GM18909 (cell line): ENCODE results near the gene ANXA1.

ENCODE experiments used
- ATAC-seq: cut with Tn5 transposase; IDR thresholded peaks from one replicate; pipeline ENCODE4 v1.9.1; 2021; ENCODE audit warnings: mild to moderate bottlenecking; ENCODE audit not compliant: unreplicated experiment, poor library complexity

ANXA1 gene

DNA sequence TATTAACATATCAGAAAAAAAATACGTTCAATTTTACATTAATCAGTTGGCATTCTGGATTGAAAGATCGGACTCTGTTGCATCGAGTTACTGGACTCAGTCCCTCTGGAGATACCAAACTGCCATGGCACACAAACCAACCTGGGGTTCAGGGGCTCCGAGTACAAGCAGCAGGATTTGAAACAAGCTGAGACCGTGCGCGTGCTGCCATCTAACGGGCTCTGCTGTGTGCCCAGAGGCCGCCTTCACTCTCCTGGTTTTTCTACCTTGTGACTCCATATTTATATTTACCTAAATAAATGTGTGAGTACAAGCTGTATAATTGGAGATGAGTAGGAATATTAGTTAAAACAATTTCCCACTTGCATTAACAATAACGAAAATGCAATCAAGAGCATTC is 48.2 kb downstream of the ANXA1 start:
- ATAC-seq: no peak

DNA sequence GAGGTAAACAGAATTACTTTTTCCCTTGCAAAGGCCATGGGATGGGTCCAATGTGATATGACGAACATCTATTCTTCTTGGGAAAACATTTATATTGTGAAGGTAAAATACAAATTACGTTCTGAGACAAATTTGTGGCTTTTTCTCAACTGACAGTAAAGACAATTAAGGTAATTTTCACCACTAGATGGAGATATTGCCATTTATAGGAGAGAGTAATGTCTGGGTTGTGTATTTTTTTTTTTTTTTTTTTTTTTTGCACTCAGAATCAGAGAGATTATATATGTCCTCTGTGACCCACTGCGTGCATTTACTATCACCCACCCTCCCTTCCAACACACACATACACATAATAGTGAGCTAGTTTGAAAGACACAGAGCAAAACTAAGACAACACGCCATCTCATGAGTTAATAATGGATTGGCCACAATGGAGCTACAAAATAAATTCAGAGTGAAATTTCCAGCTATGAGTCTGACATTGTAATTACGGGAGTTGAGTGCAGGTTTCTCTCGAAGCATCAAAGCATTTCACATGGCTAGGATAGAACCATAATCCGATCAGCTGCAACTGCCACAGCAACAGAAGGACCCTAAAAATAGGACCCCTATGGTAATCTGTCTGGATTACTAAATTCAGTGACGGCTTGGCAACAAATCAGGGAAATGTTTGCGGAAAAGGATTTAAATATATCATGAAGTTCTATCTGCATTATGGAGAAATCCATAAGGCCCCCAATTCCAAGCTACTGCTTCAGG is 49.2 kb downstream of the ANXA1 start:
- ATAC-seq: peak; percentile 57

DNA sequence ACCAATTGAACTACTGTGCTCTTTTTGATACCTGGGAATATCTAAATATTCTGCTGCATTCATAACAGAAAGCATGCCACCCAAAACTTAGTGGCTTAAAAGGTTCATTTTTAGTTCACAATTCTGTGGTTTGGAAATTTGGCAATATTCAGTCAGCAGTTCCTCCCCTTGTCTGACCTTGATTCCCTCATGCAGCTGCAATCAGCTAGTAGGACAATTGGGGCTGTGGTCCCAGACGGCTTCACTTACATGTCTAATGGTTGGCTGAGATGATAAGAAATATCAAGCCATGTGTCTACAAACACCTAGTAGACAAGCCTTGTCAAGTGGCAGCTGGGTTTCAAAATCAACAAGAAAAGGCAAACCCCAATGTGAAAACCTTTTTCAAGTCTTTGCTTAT is 51.3 kb downstream of the ANXA1 start:
- no peak for ATAC-seq

DNA sequence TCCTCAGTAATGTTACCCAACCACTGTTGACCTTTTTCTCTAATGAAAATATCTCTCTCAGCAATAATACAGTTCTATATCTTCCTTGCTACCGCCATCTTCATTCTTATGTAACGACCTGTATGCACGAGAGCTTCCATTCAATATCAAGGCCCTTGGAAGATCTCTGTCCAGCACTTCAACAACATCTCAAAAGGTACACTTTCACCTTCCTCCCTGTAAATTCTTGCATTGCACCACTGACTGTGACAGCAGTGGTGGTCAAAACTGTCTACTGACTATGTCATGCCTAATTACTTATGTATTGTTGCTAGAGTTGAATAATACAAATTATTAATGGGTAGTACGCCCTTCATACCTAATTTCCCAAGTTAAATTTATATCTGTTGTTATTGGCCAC is 53.3 kb downstream of the ANXA1 start:
- no peak for ATAC-seq

DNA sequence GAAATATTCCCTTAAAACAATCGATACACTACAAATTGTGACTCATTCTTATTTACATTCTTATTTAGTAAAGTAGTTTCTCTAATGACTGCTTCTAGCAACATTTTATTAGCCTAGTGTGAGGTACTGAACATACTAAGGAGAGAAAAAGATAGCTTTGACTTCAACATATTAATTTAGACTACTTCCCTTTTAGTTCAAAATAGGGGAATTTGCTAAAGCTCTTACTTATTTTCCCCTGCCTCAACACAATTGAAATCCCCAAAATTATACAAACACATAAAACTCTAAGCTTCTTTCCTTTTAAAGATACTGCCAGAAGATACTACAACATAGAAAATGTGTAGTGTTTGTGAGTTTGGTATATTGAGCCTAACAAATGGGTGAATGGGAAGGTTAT is 55.2 kb downstream of the ANXA1 start:
- ATAC-seq: no peak

DNA sequence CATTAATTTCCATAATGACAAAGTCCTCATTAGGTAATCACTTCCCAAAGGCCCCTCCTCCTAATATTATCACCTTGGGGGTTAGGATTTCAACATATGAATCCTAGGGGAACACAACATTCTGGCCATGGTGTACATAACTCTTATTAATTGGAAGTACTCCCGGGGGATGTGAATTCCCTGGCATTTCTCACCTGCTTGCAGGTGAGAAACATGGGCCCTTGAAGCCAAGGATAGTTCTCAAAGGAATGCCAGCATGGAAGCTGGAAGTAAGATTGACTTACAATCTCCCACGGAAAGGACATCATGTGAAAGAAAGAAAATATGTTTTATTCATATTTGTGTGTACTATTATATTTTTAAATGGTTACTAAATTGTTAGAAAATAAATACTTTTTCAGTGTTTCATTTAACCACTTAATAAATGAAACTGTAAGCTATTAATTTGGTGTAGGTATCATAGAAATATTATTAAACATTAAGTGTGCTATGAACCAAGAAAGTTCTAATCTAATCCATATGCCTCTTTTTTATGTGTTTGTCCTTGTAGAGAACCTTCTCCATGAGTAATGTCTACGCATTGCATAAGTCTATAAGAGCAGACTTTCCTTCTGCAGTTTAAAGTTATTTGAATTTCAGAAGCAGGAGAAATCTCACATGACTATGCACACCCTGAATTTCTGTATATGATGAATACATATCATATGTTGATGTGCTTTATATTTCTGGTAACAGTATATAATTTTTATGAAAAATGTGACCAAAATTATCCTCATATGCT is 59.4 kb downstream of the ANXA1 start:
- no peak for ATAC-seq

DNA sequence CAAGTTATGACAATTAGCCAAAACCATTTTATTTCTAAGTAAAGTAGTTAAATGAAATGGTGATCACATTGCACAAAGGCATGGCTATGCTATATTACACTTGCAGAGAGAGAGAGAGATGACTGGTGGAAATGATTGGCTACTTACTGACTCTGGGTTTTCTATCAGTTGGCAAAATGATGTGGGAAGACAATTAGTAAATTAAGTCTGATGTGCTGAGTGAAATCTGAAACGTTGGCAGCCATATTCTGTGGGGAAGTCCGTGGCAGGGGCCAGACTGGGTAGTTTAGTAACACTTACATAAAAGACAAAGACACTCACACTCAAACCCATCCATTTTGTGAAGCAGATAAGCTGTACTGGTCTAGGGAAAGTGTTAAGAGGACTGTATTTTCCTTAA is 61.6 kb downstream of the ANXA1 start:
- ATAC-seq: no peak

DNA sequence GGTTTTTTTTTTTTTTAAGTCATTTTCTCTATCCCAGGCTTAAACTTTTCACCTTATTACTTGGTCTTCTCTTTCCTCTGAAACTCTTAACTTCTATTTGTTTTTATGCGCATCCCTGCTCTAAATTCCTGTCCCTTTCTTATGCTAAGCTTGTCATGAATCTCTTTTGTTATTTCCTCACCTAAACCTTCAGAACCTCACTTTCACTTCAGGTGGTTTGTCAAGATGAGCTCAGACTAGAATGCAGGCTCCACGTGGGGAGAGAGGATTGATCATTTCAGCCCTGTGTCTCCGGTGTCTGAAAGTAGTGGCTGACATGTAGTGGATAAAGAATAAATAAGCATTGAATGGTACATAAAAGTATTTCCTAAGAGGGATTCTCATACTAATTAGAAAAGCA is 63.6 kb downstream of the ANXA1 start:
- no peak for ATAC-seq

DNA sequence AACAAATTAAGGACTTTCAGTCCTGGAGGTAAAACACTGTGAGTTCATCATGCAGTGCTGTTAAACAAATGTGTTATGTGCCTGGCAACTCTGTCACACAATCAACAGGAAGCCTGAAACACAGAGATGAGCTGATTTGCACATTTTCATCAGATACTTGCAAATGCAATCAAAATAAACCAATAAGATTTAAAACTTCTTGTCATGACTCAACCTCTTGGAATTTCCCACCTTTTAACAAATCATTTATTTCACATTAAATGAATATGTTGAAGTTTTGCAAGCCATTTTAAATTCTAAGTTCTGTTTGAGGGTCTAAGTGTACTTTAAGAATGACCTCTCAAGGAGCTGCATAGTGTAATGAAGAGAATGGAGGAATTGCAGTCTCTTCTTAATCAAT is 64.4 kb downstream of the ANXA1 start:
- ATAC-seq: no peak
